ENCODE measurements around the gene ECPAS.

DNA sequence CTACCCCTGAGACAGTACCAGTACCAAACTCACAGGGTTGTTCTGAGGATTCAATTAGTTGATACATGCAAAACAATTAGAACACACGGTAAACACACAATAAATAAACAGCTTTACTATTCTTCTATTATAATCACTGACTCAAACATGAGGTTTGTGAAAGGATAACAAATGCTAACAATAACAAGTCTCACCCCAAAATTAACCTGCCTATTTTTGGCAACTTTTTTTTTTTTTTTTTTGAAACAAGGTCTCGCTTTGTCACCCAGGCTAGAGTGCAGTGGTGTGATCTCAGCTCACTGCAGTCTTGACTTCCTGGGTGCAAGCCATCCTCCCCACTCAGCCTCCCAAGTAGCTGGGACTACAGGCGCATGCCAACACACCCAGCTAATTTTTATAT is 6.5 kb downstream of the ECPAS start:
- TF ChIP-seq POLR2AphosphoS5 (IDR thresholded peaks at IDR 0.05; ENCODE audit: low read depth, low read length) (no peak), TCF7L2 (IDR thresholded peaks at IDR 0.05; ENCODE audit: low read depth, low read length) (no peak), SIN3A (IDR thresholded peaks at IDR 0.05; ENCODE audit: borderline replicate concordance, insufficient read depth, low read depth, low read length) (no peak)
- TF ChIP-seq, protein P1, sequence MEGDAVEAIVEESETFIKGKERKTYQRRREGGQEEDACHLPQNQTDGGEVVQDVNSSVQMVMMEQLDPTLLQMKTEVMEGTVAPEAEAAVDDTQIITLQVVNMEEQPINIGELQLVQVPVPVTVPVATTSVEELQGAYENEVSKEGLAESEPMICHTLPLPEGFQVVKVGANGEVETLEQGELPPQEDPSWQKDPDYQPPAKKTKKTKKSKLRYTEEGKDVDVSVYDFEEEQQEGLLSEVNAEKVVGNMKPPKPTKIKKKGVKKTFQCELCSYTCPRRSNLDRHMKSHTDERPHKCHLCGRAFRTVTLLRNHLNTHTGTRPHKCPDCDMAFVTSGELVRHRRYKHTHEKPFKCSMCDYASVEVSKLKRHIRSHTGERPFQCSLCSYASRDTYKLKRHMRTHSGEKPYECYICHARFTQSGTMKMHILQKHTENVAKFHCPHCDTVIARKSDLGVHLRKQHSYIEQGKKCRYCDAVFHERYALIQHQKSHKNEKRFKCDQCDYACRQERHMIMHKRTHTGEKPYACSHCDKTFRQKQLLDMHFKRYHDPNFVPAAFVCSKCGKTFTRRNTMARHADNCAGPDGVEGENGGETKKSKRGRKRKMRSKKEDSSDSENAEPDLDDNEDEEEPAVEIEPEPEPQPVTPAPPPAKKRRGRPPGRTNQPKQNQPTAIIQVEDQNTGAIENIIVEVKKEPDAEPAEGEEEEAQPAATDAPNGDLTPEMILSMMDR (IDR thresholded peaks at IDR 0.05): no peak
- TF ChIP-seq, protein P2, sequence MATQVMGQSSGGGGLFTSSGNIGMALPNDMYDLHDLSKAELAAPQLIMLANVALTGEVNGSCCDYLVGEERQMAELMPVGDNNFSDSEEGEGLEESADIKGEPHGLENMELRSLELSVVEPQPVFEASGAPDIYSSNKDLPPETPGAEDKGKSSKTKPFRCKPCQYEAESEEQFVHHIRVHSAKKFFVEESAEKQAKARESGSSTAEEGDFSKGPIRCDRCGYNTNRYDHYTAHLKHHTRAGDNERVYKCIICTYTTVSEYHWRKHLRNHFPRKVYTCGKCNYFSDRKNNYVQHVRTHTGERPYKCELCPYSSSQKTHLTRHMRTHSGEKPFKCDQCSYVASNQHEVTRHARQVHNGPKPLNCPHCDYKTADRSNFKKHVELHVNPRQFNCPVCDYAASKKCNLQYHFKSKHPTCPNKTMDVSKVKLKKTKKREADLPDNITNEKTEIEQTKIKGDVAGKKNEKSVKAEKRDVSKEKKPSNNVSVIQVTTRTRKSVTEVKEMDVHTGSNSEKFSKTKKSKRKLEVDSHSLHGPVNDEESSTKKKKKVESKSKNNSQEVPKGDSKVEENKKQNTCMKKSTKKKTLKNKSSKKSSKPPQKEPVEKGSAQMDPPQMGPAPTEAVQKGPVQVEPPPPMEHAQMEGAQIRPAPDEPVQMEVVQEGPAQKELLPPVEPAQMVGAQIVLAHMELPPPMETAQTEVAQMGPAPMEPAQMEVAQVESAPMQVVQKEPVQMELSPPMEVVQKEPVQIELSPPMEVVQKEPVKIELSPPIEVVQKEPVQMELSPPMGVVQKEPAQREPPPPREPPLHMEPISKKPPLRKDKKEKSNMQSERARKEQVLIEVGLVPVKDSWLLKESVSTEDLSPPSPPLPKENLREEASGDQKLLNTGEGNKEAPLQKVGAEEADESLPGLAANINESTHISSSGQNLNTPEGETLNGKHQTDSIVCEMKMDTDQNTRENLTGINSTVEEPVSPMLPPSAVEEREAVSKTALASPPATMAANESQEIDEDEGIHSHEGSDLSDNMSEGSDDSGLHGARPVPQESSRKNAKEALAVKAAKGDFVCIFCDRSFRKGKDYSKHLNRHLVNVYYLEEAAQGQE (IDR thresholded peaks at IDR 0.05; ENCODE audit: insufficient read depth in 1 of 2, low read depth in 2 of 2, low read length in 1 of 2): no peak
